ENCODE data around the gene RFFL.

Gene RFFL

DNA sequence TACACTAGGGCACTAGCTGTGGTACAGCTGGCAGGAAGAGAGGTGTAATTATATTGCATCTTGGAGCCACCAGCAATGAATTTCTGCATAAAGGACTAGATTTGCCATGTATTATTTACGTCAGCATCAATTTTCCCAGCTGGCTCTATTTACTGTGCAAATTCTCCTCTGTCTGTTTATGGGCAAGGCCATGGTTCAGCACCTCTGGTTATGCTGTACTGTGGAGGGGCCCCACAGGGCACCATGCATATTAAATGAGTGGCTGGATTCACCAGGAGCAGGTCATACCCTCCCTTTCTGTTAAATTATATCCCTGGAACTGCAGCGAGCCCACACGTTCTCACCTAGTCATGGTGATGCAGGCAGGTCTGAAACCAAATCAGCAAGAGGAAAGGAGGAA, 36.4 kb upstream of the RFFL start:
- H3K9me3 ChIP-seq (ENCODE audit: control insufficient read depth, insufficient read depth, low read depth, low read length) = no peaks in the 10 kb centered on the region
- TF ChIP-seq REPIN1 (tag by site-specific recombination; IDR thresholded peaks at IDR 0.05; ENCODE audit: low read depth) (no peak), ZNF792 (tag by site-specific recombination; IDR thresholded peaks at IDR 0.05) (no peak), ZNF654 (tag by site-specific recombination; IDR thresholded peaks at IDR 0.05; ENCODE audit: low read depth) (no peak), KLF8 (tag by site-specific recombination; IDR thresholded peaks at IDR 0.05) (no peak), ZNF211 (tag by site-specific recombination; IDR thresholded peaks at IDR 0.05; ENCODE audit: low read depth) (no peak), YY1 (tag by site-specific recombination; IDR thresholded peaks at IDR 0.05) (no peak), ZNF311 (tag by site-specific recombination; IDR thresholded peaks at IDR 0.05; ENCODE audit: borderline replicate concordance) (no peak), ZNF423 (tag by site-specific recombination; IDR thresholded peaks at IDR 0.05) (no peak), ZNF366 (tag by site-specific recombination; conservative IDR thresholded peaks at IDR 0.05) (no peak), ZNF629 (tag by site-specific recombination; IDR thresholded peaks at IDR 0.05) (no peak), KLF9 (tag by site-specific recombination; IDR thresholded peaks at IDR 0.05; ENCODE audit: low read depth) (no peak)
- TF ChIP-seq, protein P1, sequence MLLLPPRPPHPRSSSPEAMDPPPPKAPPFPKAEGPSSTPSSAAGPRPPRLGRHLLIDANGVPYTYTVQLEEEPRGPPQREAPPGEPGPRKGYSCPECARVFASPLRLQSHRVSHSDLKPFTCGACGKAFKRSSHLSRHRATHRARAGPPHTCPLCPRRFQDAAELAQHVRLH (tag by site-specific recombination; IDR thresholded peaks at IDR 0.05) = no peak
- ChIA-PET CTCF (interaction anchor here (0.6 to 1.0 kb wide), 2 partner anchors 9 to 84 kb away, joined by 3 to 4 read pairs; no protein-coding TSS in a partner anchor), POLR2A (no interaction called here)
- H3K36me3 ChIP-seq (ENCODE audit: control insufficient read depth in 2 of 2, insufficient read depth in 1 of 2, low read length in 2 of 2) = peaks cover 26 to 59% of the 10 kb centered on the region in 2 experiments
- no peak overlapping the region for H3K4me3 ChIP-seq (ENCODE audit: low read depth, low read length)
- H3K4me1 ChIP-seq (ENCODE audit: control insufficient read depth, insufficient read depth, low read length) = no peaks in the 10 kb centered on the region
- H3K27ac ChIP-seq (ENCODE audit: extremely low read depth, low read depth, low read length) = no peak overlapping the region

- H3K9me3 ChIP-seq (ENCODE audit: control insufficient read depth, insufficient read depth, low read depth, low read length) = no peaks in the 10 kb centered on the region
- ChIA-PET CTCF (interaction anchor here (0.5 to 1.5 kb wide), 3 partner anchors 8 to 245 kb away, joined by 3 to 5 read pairs (median 5); partner anchors contain the start of gene RAD51D), POLR2A (interaction anchor here (0.9 kb wide), 1 partner anchor 22 kb away, joined by 3 read pairs; the partner anchor contains the start of gene RAD51D)
- no peaks in the 10 kb centered on the region for H3K4me1 ChIP-seq (ENCODE audit: control insufficient read depth, insufficient read depth, low read length)
- no peak overlapping the region for H3K27ac ChIP-seq (ENCODE audit: extremely low read depth, low read depth, low read length)
- H3K36me3 ChIP-seq (ENCODE audit: control insufficient read depth in 2 of 2, insufficient read depth in 1 of 2, low read length in 2 of 2) = peaks cover 20 to 43% of the 10 kb centered on the region in 2 experiments; a peak in 2 of 3 replicates
- H3K4me3 ChIP-seq (ENCODE audit: low read depth, low read length) = no peak overlapping the region
- TF ChIP-seq ZNF112 (tag by site-specific recombination; IDR thresholded peaks at IDR 0.05) = no peak
- TF ChIP-seq ZNF707 (tag by site-specific recombination; IDR thresholded peaks at IDR 0.05) = no peak
- TF ChIP-seq ZNF266 (tag by site-specific recombination; IDR thresholded peaks at IDR 0.05; ENCODE audit: low read depth) = no peak
- no peak for TF ChIP-seq ZNF549 (tag by site-specific recombination; IDR thresholded peaks at IDR 0.05)
- TF ChIP-seq ZNF600 (tag by site-specific recombination; IDR thresholded peaks at IDR 0.05) = no peak
- TF ChIP-seq ZNF19 (tag by site-specific recombination; IDR thresholded peaks at IDR 0.05; ENCODE audit: low read depth) = no peak
- TF ChIP-seq ZNF76 (tag by site-specific recombination; IDR thresholded peaks at IDR 0.05; ENCODE audit: borderline replicate concordance, low read depth) = no peak
- no peak for TF ChIP-seq GLI4 (tag by site-specific recombination; IDR thresholded peaks at IDR 0.05)
- no peak for TF ChIP-seq ZNF2 (tag by site-specific recombination; IDR thresholded peaks at IDR 0.05)
- no peak for TF ChIP-seq ZFHX2 (tag by site-specific recombination; conservative IDR thresholded peaks at IDR 0.05)
- TF ChIP-seq ZNF626 (tag by site-specific recombination; IDR thresholded peaks at IDR 0.05) = no peak
- TF ChIP-seq ZNF639 (tag by site-specific recombination; IDR thresholded peaks at IDR 0.05) = no peak
- no peak for TF ChIP-seq ZNF510 (tag by site-specific recombination; IDR thresholded peaks at IDR 0.05; ENCODE audit: insufficient replicate concordance)
- TF ChIP-seq, protein P2, sequence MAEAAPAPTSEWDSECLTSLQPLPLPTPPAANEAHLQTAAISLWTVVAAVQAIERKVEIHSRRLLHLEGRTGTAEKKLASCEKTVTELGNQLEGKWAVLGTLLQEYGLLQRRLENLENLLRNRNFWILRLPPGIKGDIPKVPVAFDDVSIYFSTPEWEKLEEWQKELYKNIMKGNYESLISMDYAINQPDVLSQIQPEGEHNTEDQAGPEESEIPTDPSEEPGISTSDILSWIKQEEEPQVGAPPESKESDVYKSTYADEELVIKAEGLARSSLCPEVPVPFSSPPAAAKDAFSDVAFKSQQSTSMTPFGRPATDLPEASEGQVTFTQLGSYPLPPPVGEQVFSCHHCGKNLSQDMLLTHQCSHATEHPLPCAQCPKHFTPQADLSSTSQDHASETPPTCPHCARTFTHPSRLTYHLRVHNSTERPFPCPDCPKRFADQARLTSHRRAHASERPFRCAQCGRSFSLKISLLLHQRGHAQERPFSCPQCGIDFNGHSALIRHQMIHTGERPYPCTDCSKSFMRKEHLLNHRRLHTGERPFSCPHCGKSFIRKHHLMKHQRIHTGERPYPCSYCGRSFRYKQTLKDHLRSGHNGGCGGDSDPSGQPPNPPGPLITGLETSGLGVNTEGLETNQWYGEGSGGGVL (tag by site-specific recombination; IDR thresholded peaks at IDR 0.05) = no peak
- TF ChIP-seq BCL11B (tag by site-specific recombination; IDR thresholded peaks at IDR 0.05; ENCODE audit: low read depth) = no peak
Observed at GRCh38 chr17:35097776-35098175, 34.3 kb upstream of the RFFL start.
